T-helper 2 cell treated with Interferon-gamma antibody and Interleukin-4, amounts not matched to agents 100 ng/mL and 5 ng/mL, for 36 hours (primary cell): ENCODE data around the gene NBPF20. TPM values are rescaled to one million over a fixed set of nuclear protein-coding genes. Genes with fewer than 3 reads are reported as not detected.
"Not testable (repeated sequence)": the region's sequence is repeated elsewhere in the genome, so short reads cannot be mapped to it uniquely, and the experiment has no call there.

Experiments
- intact Hi-C: fragments of 100-400 bp; cut with micrococcal nuclease; formaldehyde crosslinking; loops from one replicate; pipeline ENCODE4 v1.15.1; 2023
- total RNA-seq: library from RNA; stranded (reverse); gene quantifications from 2 replicates; pipeline ENCODE4 v1.2.3, GENCODE V29; 2022

The NBPF20 gene, protein sequence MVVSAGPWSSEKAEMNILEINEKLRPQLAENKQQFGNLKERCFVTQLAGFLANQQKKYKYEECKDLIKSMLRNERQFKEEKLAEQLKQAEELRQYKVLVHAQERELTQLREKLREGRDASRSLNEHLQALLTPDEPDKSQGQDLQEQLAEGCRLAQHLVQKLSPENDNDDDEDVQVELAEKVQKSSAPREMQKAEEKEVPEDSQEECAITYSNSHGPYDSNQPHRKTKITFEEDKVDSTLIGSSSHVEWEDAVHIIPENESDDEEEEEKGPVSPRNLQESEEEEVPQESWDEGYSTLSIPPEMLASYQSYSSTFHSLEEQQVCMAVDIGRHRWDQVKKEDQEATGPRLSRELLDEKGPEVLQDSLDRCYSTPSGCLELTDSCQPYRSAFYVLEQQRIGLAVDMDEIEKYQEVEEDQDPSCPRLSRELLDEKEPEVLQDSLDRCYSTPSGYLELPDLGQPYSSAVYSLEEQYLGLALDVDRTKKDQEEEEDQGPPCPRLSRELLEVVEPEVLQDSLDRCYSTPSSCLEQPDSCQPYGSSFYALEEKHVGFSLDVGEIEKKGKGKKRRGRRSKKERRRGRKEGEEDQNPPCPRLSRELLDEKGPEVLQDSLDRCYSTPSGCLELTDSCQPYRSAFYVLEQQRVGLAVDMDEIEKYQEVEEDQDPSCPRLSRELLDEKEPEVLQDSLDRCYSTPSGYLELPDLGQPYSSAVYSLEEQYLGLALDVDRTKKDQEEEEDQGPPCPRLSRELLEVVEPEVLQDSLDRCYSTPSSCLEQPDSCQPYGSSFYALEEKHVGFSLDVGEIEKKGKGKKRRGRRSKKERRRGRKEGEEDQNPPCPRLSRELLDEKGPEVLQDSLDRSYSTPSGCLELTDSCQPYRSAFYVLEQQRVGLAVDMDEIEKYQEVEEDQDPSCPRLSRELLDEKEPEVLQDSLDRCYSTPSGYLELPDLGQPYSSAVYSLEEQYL (N-terminal part only)
- total RNA-seq: 0.41 and 0.86 TPM in 2 replicates

DNA sequence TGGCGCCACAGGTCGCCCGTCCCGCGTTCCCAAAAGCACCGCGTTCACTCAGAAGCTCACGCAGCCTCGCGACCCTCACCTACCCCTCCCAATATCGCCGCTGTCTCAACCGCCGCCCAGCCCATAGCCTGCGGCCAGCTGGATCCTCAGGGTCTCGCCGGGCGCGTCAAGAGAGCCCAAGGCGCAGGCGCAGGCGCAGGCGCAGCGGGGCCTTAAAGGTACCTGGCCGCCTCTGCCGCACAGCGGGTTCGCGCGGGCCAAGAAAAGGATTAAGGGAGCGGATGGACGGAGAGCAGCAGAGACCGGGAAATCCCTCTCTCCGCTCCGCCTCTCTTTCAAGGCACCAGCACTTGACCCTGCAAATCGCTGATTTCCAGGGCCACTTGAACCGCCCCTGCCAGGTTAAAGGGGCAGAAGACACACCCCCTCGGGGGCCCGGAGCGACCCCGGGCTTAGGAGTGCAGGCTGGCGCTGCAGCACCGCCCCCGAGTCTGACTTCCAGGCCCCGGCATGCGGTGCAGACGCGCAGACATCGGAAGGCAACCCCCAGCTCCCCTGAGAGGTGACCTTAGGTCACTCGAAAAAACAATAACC lies at the start of gene NBPF20:
NBPF20 (minus strand) TSS at position 168 of the 594 bp plus-strand sequence. CDS start 20,331 bp downstream, outside the sequence.
- intact Hi-C loops: no loop called here

- intact Hi-C loops: not testable (repeated sequence)
Measured at GRCh38 chr1:145474837-145475368, 49.5 kb upstream of the NBPF20 start.

DNA sequence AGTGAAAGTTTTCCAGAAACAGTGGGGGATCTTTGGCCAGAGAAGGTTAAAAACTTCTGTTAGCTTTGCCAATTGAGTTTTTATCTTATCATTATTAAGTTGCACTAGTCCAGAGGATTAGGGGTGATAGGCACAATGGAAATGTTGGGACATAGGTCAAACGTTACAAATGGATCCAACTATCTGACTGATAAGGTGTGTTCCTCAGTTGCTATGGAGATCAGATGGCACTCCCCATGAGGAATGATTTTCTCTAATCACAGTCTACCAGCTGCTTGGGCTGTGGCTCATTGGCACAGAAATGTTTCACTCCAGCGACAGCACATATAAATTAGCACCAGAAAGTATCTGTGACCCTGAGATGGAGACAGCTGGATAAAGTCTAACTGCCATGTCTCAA lies 47.3 kb upstream of the NBPF20 start:
- intact Hi-C loops: not testable (repeated sequence)

DNA sequence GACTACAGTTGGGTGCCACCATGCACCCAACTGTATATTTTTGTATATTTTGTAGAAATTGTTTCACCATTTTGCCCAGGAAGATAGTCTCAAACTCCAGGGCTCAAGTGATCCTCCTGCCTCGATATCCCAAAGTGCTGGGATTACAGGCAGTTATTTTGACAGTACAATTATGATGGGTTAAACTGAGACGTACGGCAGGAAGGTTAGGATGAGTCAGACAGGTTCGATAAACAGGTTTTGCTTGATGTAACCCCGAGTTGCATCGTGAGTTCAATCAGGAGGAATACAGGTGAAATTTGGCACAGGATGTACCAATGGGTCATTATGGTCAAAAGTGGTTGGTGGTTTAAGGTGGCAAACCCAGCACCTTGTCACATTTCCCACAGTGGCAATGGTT lies 46.0 kb upstream of the NBPF20 start:
- intact Hi-C loops: not testable (repeated sequence)

- intact Hi-C loops: not testable (repeated sequence)
Measured at GRCh38 chr1:145465405-145466144, 40.2 kb upstream of the NBPF20 start.

- intact Hi-C loops: not testable (repeated sequence)
Measured at GRCh38 chr1:145464708-145465336, 39.4 kb upstream of the NBPF20 start.

- intact Hi-C loops: not testable (repeated sequence)
Measured at GRCh38 chr1:145464017-145464416, 38.6 kb upstream of the NBPF20 start.

DNA sequence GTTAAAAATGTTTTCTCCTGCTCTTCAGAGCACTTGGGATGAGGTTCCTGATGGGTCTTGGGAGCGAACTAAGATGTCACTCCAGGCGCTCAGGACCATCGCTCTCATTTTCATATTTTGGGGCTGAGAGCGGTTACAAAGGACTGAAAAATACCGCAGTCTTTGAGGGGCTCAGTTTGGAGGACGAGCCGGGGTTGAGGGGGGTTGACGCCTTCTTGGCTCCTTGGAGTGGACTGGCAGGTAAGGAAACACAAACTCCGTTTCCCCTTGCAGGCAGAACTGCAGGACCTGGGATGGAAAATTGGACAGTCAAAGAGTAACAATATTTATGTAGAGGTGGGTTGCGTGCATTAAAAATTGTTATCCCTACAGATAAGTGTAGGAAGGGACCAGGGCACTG lies 35.3 kb upstream of the NBPF20 start:
- intact Hi-C loops: not testable (repeated sequence)

- intact Hi-C loops: not testable (repeated sequence)
Measured at GRCh38 chr1:145460048-145460447, 34.6 kb upstream of the NBPF20 start.

DNA sequence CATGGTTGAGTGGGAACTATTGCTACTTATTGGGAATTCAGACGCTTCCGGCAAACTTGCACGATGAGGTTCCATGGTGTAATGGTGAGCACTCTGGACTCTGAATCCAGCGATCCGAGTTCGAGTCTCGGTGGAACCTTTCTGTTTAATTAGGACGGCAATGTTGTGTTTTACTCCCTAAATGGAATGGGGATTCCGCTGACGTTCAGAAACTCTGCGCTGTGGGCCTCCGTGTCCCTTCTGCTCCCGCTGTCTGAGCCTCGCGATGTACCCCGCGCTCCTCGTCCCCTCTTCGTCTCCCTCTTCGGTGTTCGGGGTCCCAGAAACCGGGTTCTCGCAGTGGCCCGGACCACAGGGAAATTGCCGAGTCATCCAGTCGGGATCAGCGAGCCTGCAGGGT lies 34.2 kb upstream of the NBPF20 start:
- intact Hi-C loops: not testable (repeated sequence)

DNA sequence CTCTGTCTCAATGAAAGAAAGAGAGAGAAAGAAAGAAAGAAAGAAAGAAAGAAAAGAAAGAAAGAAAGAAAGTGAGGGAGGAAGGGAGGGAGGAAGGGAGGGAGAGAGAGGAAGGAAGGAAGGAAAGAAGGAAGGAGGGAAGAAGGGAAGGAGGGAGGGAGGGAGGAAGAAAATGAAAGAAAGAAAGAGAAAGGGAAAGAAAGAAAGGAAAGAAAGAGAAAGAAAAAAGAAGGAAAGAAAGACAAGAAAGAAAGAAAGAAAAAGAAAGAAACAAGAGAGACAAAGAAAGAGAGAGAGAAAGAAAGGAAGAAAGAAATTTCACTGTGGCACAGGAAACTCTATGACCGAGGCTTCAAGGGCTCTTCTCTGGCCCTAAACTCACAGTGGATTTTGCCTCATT lies 33.7 kb upstream of the NBPF20 start:
- intact Hi-C loops: not testable (repeated sequence)

- intact Hi-C loops: not testable (repeated sequence)
Measured at GRCh38 chr1:145454824-145455177, 29.4 kb upstream of the NBPF20 start.

DNA sequence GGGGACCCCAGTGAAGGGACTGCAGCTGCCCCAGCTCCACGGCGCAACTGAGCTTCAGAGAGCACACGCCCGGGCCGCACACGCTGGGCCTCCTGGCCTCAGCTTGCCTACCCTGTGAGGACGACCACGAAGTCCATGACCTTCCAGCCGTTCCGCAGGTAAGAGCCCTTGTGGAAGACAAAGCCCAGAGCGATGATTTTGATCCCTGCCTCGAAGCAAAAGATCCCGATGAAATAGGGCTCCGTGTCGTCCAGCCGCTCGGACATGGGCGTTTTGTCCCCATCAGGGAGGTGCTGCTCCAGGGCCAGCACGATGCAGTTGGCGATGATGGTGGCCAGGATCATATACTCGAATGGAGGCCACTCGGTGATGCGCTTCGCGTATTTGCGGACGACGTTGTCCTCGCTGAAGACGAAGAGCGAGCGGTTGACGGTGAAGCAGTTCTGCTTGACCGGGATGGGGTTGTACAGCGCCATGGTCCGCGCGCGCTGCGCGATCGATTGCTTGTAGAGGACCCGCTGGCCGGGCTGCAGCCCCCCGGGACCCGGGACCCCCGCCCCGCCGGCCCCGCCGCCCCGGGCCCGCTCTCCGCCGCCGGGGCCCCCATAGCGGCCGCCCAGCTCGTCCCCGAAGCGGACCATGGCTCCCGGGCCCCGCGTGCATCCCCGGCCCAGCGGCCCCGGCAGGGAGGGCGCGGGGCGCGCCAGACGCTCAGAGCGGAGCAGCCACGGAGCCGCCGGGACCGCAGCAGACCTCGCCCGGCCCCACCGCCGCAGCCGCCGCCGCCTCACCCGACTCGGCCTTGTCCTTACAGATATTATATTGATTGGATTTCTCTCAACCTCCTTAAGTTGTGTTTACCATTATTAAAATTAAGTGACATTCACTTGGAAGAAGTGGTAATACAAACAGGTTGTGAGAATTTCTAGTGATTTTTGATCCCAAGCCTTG lies 28.7 kb upstream of the NBPF20 start:
- intact Hi-C loops: not testable (repeated sequence)

GRCh38 chr1:145452506-145452905 lies 27.1 kb upstream of the NBPF20 start:
- intact Hi-C loops: not testable (repeated sequence)

- intact Hi-C loops: not testable (repeated sequence)
Measured at GRCh38 chr1:145451914-145452313, 26.5 kb upstream of the NBPF20 start.

GRCh38 chr1:145445219-145445618 lies 19.8 kb upstream of the NBPF20 start:
- intact Hi-C loops: not testable (repeated sequence)

- intact Hi-C loops: not testable (repeated sequence)
Measured at GRCh38 chr1:145442340-145442739, 16.9 kb upstream of the NBPF20 start.

DNA sequence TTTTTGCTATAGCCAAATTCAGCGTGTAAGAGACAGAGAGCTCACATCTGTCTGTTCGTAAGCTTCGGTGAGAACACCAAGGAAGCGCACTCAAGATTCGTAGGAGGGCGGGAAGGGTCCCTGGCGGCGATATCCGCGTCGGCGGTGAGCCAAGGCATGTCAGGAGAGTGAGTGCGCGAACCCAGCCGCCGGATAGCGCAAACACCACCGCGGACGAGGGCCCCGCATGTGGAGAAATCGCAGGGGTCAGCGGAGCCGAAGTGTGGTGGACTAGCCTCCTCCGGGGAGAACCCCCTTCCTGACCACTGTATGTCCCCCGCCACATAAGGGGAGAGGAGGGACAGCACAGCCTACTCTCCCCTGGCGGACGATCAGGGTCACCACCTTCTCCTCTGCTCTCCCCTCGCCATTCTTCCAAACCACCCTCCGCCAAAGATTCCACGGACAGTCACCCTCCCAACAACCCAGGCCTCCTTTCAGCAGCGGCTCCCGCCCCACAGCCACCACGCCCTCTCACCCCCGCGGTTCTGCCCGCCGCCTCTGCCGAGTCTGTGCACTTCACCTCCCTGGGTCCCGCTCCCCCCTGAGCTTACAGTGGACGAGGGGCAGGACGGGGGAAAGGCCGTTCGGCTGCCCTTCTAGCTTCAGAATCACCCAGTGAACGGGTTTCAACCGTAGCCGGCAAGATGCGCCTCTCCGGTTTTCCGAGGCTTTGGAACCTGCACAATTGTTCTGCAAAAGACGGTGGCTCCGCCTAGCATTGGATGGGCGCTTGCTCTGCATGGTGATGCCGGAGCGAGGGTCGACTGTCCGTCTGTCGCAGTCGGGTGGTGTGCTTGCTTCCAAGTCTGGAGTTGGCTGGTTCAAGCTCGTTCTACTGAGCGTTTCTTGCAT lies 6.2 kb upstream of the NBPF20 start:
- intact Hi-C loops: not testable (repeated sequence)
